Retinal pigment epithelial cell (primary cell): ENCODE data around the gene LMTK2.

Source experiments
- DNase-seq: peaks from one replicate; pipeline ENCODE4 v3.0.0-alpha.2; 2010; ENCODE audit warnings: low read depth
- H3K4me3 ChIP-seq: 2 replicates; pipeline ENCODE4 v1.5.1; 2011; ENCODE audit warnings: mild to moderate bottlenecking, low read length, control low read depth, moderate library complexity
- TF ChIP-seq, protein P1 (sequence below): conservative IDR thresholded peaks from 2 replicates; pipeline ENCODE4 v1.5.1; 2011; ENCODE audit warnings: low read depth, low read length, control low read depth, inconsistent platforms

Gene LMTK2

DNA sequence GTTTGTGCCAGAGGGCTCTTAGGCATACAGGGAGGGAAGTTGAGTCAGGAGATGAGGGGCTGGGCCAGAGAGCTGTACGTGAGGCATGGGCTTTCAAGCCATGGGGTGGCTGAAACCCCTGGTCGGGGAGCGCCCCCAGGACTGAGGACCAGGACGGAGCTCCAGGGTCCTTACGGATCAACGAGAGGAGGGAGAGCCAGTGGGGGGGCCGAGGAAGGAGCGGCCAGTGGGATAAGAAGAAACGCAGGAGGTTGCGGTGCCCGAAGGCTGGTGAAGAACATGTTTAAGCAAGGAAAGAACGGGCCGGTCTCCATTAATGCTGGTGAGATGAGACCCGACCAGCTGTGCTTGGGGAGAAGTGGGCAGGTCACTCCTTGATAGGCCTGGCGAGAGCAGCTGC, 61.0 kb downstream of the LMTK2 start:
- TF ChIP-seq, protein P1, sequence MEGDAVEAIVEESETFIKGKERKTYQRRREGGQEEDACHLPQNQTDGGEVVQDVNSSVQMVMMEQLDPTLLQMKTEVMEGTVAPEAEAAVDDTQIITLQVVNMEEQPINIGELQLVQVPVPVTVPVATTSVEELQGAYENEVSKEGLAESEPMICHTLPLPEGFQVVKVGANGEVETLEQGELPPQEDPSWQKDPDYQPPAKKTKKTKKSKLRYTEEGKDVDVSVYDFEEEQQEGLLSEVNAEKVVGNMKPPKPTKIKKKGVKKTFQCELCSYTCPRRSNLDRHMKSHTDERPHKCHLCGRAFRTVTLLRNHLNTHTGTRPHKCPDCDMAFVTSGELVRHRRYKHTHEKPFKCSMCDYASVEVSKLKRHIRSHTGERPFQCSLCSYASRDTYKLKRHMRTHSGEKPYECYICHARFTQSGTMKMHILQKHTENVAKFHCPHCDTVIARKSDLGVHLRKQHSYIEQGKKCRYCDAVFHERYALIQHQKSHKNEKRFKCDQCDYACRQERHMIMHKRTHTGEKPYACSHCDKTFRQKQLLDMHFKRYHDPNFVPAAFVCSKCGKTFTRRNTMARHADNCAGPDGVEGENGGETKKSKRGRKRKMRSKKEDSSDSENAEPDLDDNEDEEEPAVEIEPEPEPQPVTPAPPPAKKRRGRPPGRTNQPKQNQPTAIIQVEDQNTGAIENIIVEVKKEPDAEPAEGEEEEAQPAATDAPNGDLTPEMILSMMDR = no peak
- DNase-seq = no peak
- no peak overlapping the region for H3K4me3 ChIP-seq

DNA sequence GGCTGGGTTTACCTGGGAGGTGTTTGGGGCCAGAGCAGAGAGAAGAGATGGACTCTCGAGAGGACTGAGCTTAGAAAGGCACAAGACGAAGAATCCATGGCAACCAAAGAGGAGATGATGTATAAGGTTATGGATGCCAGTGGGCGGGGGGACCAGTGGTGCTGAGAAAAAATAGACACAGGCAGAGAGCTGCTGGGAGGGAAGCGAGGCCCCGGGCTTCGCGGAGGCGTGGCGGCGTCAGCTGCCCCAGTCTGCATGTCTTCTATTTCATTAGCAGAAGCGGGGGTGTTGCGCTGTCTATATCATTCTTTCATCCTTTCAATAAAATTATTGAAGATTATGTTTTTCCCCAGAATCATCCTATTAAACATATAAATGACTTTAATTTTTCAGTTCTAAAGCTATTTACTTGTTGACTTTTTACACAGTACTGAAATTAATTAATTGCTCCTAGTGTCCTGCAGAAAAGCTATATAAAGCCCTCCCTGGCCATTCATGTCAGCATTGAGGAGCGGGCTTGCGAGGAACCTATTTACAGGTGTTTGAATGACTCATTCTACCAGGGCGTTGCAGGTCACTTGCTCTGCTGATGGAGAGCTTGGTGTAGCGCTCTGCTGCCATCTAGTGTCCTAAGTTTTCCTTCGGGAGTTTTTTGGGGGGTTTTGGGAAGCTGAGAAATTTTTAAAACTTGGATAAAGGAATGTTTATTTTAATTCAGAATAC, 61.7 kb downstream of the LMTK2 start:
- no peak overlapping the region for H3K4me3 ChIP-seq
- peak; percentile 21 for DNase-seq
- TF ChIP-seq, protein P1 = peak; percentile 77

DNA sequence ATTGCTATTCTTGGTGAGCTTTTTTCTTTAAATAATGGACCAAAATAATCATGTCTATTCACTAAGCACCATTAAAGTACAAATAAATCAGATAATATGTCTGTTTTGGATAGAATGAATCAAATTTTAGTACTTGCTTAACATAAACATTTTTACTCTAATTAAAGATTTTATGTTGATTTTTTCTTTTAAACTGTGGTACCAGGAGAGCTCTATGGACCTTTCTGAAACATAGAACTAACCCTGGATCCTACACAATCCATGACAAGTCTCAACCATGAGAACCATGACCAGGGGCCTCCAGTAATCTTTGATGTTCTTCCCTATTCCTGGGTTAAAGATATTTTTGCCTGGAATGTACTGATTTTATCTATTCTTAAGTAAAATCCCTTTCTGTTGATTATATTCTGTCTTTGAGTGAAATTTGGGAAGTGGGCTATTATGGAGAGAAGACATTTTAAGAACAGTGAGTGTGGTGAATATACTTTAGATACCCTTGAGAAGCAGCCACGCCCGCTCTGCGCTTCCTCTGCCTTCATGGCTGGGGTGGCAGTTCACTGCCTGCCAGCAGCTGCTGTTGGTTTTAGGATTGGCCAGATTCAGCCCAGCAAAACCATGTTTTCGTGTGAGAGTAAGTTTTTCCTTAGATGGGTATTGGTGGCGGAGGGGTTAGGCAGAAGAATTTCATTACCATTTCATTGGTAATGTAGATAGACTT, 62.4 kb downstream of the LMTK2 start:
- TF ChIP-seq, protein P1 = no peak
- no peak overlapping the region for H3K4me3 ChIP-seq
- DNase-seq = no peak

DNA sequence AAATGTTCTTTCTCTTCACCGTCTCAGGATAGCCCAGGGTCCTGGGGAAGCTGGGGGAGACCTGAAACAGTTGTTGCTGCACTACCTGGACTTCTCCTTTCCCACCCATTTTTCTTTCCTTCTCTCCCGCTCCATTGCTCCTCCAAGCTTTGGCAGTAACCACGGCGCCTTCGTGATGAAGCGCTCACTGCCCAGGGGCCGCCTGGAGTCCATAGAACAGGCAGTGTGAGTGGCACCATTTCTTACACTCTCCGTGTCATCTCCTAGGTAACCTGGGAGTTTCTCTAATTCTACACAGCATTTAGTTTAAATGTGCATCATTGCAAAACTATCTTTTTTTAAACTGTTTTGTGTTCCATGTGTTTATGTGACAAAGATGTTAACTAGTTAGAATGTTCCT, 64.3 kb downstream of the LMTK2 start:
- TF ChIP-seq, protein P1 = no peak
- DNase-seq = no peak
- no peak overlapping the region for H3K4me3 ChIP-seq

DNA sequence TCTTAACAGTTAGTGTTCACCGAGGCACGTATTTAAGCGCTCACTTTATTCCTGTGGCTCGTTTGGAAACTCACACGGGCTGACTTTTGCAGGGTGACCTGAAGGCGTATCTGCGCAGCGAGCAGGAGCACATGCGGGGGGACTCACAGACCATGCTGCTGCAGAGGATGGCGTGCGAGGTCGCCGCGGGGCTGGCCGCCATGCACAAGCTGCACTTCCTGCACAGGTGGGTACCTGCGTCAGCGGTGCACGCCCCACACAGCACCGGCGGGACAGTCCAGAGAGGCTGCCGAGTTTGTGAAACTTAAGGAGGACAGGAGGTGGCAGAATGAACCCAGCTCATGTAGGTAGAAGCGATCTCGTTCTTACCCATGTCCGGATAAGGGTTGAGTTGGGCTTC, 64.8 kb downstream of the LMTK2 start:
- no peak overlapping the region for H3K4me3 ChIP-seq
- TF ChIP-seq, protein P1 = no peak
- no peak for DNase-seq

DNA sequence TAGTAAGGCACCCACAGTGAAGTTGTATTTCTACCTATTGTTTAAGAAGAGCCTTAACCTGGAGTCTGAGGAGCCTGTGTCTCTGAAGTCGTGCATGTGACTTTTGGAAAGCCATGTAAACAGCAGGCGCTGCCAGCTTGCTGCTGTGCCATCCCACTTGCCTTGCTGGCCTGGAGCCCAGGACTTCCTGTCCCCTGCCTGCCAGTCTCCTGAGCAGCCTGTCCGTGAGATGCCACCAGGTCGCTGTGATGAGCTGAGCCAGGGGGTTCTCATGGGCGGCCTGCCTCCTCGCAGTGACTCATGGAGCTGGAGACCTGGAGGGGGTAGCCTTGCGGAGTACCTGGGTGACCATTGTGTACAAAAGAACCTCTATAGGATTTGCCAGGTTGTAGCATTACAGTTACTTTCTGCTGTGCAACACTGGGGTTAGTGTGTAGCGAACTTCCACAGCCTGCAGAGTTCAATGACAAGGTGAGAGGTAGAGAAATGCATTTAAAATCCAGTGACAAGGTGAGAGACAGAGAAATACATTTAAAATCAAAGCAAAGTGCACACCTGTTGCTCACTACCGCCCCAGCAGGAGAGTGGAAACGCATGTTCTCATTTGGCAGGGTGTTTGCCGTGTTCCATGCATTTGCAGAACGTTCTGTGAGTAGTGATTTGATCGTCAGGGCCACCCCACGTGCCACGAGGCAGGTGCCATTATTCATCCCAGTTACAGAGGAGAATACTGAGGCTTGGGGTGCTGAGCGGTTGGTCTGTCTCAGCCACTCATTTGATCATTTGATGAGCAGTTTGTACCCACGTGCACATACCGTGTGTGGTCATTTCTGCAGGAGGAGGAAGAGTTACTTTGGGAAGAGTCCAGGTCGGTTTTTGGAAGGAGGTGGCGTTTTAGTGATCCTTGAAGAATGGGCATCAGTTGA, 67.9 kb downstream of the LMTK2 start:
- TF ChIP-seq, protein P1 = no peak
- H3K4me3 ChIP-seq = no peak overlapping the region
- no peak for DNase-seq
